Lower leg skin (tissue), 3 donors: ENCODE measurements around the gene SMOC2.

ENCODE experiments used
- POLR2A ChIP-seq, 2 donors: fragments of 450-650 bp; IDR thresholded peaks; one replicate each; pipeline ENCODE4 v1.6.1; 2016 to 2017; ENCODE audit warnings: antibody characterized with exemption in 2 of 2, mild to moderate bottlenecking in 1 of 2, moderate library complexity in 1 of 2
- TF ChIP-seq, protein P1 (sequence below), 3 donors: fragments of 450-650 bp; IDR thresholded peaks; one replicate each; pipeline ENCODE4 v1.5.1; 2016; ENCODE audit warnings: antibody characterized with exemption in 3 of 3, mild to moderate bottlenecking in 3 of 3, moderate library complexity in 2 of 3

GRCh38 chr6:168620578-168620977 lies 179.6 kb downstream of the SMOC2 start:
- TF ChIP-seq POLR2A (IDR thresholded peaks at IDR 0.05) = no peak
- TF ChIP-seq, protein P1, sequence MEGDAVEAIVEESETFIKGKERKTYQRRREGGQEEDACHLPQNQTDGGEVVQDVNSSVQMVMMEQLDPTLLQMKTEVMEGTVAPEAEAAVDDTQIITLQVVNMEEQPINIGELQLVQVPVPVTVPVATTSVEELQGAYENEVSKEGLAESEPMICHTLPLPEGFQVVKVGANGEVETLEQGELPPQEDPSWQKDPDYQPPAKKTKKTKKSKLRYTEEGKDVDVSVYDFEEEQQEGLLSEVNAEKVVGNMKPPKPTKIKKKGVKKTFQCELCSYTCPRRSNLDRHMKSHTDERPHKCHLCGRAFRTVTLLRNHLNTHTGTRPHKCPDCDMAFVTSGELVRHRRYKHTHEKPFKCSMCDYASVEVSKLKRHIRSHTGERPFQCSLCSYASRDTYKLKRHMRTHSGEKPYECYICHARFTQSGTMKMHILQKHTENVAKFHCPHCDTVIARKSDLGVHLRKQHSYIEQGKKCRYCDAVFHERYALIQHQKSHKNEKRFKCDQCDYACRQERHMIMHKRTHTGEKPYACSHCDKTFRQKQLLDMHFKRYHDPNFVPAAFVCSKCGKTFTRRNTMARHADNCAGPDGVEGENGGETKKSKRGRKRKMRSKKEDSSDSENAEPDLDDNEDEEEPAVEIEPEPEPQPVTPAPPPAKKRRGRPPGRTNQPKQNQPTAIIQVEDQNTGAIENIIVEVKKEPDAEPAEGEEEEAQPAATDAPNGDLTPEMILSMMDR (IDR thresholded peaks at IDR 0.05) = no peak
